ENCODE data around the gene CRIM1. TPM values are rescaled to one million over a fixed set of nuclear protein-coding genes. Genes with fewer than 3 reads are reported as not detected.

CRIM1 gene
- total and polyA plus RNA-seq, 4 donors, result 2.2 to 22.1 (median 9.6) TPM

- H3K36me3 ChIP-seq (ENCODE audit: control insufficient read depth in 4 of 4, insufficient read depth in 3 of 4, low read depth in 1 of 4, low read length in 3 of 4), result no peaks in the 10 kb centered on the region
- H3K4me3 ChIP-seq (ENCODE audit: low read depth in 1 of 3, low read length in 3 of 3), result no peak overlapping the region
- no peaks in the 10 kb centered on the region for H3K9me3 ChIP-seq (ENCODE audit: control insufficient read depth in 4 of 4, low read length in 3 of 4)
- peak; percentile 23 for TF ChIP-seq NR2F2 (IDR thresholded peaks at IDR 0.05)
- peak; percentile 91 for TF ChIP-seq REST (IDR thresholded peaks at IDR 0.05)
- no peak for TF ChIP-seq TAF1 (conservative IDR thresholded peaks at IDR 0.05)
- H3K4me1 ChIP-seq (ENCODE audit: control insufficient read depth in 4 of 4, insufficient read depth in 4 of 4, low read length in 3 of 4), result no peaks in the 10 kb centered on the region
- H3K27me3 ChIP-seq (ENCODE audit: control insufficient read depth in 4 of 4, insufficient read depth in 4 of 4, low read length in 3 of 4), result no peaks in the 10 kb centered on the region
- no peak overlapping the region for H3K9ac ChIP-seq (ENCODE audit: low read depth in 1 of 2, low read length in 2 of 2)
- no peak overlapping the region for H3K27ac ChIP-seq (ENCODE audit: low read depth in 1 of 2, low read length in 2 of 2)
- DNase-seq (ENCODE audit: low spot score), result no peak
- 83% methylated on average over 6 of the region's 6 CpGs for WGBS
Observed at GRCh38 chr2:36492216-36492945, 136.8 kb downstream of the CRIM1 start.

- H3K4me3 ChIP-seq (ENCODE audit: low read depth in 1 of 3, low read length in 3 of 3), result no peak overlapping the region
- no peak for TF ChIP-seq RAD21 (IDR thresholded peaks at IDR 0.05)
- TF ChIP-seq ZBTB33 (IDR thresholded peaks at IDR 0.05), result no peak
- TF ChIP-seq REST (IDR thresholded peaks at IDR 0.05), result no peak
- TF ChIP-seq, protein P1, sequence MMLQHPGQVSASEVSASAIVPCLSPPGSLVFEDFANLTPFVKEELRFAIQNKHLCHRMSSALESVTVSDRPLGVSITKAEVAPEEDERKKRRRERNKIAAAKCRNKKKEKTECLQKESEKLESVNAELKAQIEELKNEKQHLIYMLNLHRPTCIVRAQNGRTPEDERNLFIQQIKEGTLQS (IDR thresholded peaks at IDR 0.05), result no peak
- no peak for TF ChIP-seq FOXA2 (IDR thresholded peaks at IDR 0.05)
- no peak for TF ChIP-seq HNF4A (conservative IDR thresholded peaks at IDR 0.05)
- no peak for TF ChIP-seq TAF1 (conservative IDR thresholded peaks at IDR 0.05)
- no peak for TF ChIP-seq EGR1 (IDR thresholded peaks at IDR 0.05; ENCODE audit: low read depth in 2 of 2)
- no peak for TF ChIP-seq NR2F2 (IDR thresholded peaks at IDR 0.05)
- TF ChIP-seq SP1 (IDR thresholded peaks at IDR 0.05), result no peak
- H3K27ac ChIP-seq (ENCODE audit: low read depth in 1 of 2, low read length in 2 of 2), result no peak overlapping the region
- H3K36me3 ChIP-seq (ENCODE audit: control insufficient read depth in 4 of 4, insufficient read depth in 3 of 4, low read depth in 1 of 4, low read length in 3 of 4), result no peaks in the 10 kb centered on the region
- H3K27me3 ChIP-seq (ENCODE audit: control insufficient read depth in 4 of 4, insufficient read depth in 4 of 4, low read length in 3 of 4), result no peaks in the 10 kb centered on the region
- no peak for DNase-seq (ENCODE audit: low spot score)
- H3K9me3 ChIP-seq (ENCODE audit: control insufficient read depth in 4 of 4, low read length in 3 of 4), result no peaks in the 10 kb centered on the region
- H3K9ac ChIP-seq (ENCODE audit: low read depth in 1 of 2, low read length in 2 of 2), result no peak overlapping the region
- H3K4me1 ChIP-seq (ENCODE audit: control insufficient read depth in 4 of 4, insufficient read depth in 4 of 4, low read length in 3 of 4), result no peaks in the 10 kb centered on the region
Observed at GRCh38 chr2:36493306-36493705, 137.7 kb downstream of the CRIM1 start.
